Hematopoietic multipotent progenitor cell treated with erythropoietin and hydrocortisone succinate and interleukin-3 and kit ligand, for 15 days (in vitro differentiated cells): ENCODE data around the gene QSOX1.
A peak's percentile ranks its signal among the peaks of the same experiment; 100 is the strongest.

Experiments
- DNase-seq: peaks from one replicate; pipeline ENCODE4 v3.0.0-alpha.2; 2015; ENCODE audit warnings: low spot score

The QSOX1 gene

GRCh38 chr1:180151508-180151907 is 3.2 kb upstream of the QSOX1 start:
- no peak for DNase-seq

- no peak for DNase-seq
Measured at GRCh38 chr1:180152588-180152987, 2.1 kb upstream of the QSOX1 start.

DNA sequence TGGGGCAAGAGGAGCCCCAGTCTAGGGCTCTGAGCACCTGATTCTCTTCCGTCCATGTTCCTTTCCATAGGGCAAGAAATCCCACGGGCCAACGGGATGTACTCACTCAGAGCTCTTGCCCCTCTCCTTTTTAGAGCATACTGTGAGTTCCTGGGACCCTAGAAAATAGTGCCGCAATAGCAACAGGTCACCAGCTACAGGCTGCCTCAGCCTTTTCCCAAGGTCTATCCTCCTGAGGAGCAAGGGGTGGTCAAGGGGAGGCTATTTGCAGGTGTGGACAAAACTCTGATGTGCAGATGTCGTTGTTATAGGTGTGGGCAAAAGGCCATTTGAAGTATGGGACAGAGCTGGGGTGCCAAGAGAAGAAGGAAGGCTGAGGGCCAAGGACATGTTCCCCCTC is 1.6 kb upstream of the QSOX1 start:
- DNase-seq, result no peak

- no peak for DNase-seq
Measured at GRCh38 chr1:180154003-180154324, 705 bp upstream of the QSOX1 start.

DNA sequence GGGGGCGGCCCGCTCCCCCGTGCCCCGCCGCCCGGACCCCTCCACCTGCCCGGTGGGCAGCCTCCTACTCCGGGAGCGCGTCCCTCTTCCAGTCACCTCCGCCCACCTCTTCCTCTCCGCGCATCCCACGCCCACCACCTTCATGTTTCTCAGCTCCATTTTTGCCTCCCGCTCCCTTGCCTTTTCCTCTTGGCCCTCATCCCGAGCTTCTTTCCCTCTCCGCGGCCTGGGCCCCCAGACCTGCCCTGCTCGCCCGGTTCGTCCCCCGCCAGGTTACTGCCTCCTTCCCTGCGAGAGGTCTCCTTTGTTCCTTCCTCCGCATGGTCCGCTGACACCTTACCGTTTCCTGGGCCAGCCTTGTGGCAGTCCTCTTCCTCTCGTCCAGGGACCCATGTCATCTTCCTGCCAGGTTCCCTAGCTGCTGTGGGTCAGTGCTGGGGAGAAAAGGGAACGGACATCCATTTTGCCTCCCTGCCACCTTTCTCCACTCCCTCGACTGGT is 563 bp downstream of the QSOX1 start:
- DNase-seq, result no peak

- DNase-seq, result no peak
Measured at GRCh38 chr1:180156201-180156600, 1.5 kb downstream of the QSOX1 start.

- no peak for DNase-seq
Measured at GRCh38 chr1:180156631-180157091, 2.0 kb downstream of the QSOX1 start.

DNA sequence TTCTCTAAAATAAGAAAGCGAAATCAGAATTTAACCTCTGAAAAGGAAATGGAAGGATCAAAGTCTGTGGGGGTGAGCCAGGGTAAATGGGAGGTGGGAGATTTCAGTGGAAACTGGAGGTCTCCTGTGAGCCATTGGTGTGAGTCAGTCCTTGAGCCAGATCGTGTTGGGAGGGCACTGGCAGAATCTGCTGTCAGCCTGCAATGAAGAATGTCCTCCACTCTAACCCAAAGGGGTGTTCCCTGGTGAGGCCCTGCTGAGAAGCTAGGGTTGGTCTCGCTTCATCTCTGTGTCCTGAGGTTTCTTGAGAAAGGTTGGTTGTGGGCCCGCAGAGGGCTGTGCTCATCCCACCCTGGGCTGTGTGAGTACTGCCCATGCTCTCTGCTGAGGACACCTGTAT is 2.4 kb downstream of the QSOX1 start:
- DNase-seq, result no peak

DNA sequence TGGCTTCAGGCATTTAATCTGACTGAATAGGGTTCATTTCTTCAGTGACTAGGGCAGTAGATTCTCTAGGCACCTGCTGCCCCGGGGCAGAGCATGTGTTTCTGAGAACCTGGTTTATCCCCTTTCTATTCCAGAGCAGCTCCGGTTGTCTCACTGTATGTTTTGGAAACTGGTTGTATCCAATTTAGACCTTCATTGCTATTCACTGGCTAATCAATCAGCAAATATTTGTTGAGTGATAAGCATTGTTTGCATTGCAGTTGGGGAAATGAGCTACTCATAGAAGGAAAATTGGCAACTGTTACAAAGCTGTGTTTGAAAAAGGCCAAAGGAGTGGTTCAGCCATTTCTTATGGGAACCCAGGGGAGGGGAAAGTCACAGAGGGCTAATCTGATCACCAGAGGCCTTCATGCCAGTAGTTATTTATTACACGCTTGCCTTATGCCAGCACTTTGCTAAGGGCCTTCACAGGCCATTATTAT is 2.9 kb downstream of the QSOX1 start:
- no peak for DNase-seq

GRCh38 chr1:180158149-180159147 is 3.8 kb downstream of the QSOX1 start:
- no peak for DNase-seq

DNA sequence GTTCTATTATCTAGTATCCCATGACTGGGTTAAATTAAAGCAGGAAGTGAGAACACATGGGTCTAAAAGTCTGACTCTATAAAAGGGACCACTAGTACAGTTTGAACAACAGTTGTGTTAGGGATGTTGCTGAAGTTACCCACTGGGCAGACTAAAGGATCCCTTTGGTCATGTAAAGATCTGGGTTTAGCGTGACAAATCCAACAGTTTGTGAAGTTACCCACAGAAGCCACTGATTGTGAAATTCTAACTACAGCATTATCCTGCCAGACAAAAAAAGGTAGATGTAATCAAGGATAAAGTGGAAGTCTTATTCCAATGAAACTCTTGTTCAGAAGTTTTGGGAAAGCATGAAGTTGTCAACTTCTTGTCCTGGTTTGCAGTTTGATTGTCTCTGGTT is 5.7 kb downstream of the QSOX1 start:
- no peak for DNase-seq

- DNase-seq, result no peak
Measured at GRCh38 chr1:180163041-180163440, 8.4 kb downstream of the QSOX1 start.

- DNase-seq, result no peak
Measured at GRCh38 chr1:180165096-180165495, 10.4 kb downstream of the QSOX1 start.

GRCh38 chr1:180165509-180166435 is 11.1 kb downstream of the QSOX1 start:
- no peak for DNase-seq

DNA sequence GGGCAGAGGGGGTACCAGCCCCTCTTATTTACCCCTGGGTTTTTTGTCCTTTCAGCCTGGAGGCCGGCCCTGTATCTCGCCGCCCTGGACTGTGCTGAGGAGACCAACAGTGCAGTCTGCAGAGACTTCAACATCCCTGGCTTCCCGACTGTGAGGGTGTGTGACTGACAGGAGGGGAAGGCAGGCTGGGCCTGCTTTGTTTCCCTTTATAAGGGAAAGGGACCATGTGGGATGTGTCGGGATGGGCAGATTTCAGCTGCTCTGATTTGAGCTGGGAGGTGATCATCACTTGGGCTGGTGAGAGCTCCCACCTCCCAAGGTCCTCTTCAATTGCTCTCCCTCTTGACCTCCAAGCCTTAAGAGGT is 11.7 kb downstream of the QSOX1 start:
- DNase-seq, result no peak

- DNase-seq, result no peak
Measured at GRCh38 chr1:180167021-180167701, 12.5 kb downstream of the QSOX1 start.

DNA sequence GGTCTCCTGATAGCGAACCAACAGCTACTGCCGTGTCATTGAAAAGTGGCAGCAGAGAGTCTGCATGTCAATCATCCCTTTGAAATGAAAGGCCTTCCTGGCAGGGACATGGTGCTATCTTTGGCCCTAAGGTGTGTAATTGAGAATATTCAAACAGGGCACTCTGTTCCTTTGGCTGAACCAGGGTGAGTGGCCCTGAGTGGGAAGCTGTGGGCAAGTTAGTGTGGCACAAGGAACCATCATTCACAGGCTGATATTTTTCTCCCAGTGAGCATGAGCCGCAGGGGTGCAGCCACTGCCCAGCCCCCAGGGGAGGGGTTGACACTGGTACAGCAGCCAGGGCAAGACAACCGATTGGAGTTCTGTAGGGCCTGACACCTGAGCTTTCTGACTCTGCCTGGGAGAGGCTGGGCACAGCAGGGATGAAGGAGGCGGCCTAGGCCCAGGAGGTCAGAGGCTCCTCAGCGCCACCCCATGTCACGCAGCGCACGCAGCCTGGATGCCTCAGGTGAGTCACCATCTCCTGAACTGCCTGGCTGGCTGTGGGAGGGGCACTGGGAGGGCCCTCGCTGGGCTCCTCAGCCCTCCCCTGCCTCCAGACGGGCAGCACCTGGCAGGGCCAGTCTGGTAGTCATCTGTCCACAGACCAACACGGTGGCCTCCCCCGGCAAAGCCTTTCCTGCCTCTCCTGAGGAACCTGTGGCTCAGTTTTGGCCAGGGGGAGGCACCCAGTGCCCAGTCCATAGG is 13.2 kb downstream of the QSOX1 start:
- DNase-seq, result no peak

DNA sequence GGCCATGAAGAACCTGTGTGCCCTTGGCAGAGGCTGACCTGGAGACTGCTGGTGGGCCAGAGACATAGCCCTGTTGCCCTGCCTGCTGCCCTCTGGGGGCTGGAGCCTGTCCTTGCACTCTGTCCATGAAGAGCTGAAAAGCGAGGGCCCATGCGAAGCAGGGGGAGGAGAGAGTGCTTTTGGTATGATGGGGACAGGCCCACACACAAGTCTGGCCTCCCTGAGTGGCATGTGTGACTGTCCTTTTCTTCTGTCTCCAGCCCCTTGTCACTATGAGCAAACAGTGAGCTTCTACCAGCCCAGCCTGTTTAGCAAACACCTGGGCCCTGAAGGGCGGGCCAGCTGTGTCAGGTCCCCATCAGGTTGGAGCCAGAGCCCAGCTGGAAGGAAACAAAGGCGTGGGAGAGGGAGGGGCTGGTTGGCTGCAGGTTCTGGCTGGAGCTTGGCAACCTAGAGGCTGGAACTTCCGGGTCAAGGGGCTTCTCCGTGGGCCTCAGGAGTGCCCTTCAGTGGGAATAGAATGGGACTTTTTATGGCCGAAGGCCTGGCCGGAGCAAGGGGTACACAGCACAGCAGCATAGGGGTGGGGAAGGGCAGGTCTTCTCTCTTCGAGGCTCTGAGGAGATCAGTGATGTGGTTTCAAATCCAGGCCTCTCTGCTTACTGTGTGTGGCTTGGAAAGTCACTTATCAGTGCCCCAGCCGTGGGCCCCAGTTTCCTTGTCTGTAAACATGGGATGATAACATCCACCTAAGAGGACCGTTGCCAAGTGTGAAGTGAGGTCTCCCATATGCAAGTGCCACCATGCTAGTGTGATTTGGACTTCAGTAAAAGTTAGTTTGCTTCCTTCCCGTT is 14.3 kb downstream of the QSOX1 start:
- DNase-seq, result peak; percentile 24

DNA sequence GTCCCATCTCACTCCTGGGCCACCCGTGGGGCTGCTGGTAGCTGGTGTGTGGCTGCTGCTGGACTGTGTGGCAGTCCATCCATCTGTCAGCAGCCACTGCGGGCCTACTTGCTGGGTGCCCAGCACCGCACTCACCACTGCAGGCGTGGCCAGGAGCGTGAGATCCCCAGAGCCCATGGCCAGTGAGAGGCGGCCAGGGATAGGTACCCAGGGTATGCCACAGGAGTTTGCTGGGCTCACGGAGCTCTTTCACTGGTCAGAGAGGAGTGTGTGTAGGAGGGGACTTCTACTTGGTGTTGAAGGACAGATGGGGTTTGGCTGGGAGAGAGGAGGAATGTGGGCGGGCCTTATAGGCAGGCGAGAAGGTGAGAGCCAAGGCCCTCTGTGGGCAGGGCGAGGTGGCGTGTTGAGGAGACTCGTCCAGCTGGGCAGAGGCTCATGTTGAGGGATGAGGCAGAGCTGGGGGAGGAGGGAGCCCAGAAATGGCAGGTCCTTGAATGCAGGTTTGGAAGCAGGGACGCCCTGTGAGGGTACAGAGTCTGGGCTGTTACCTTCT is 15.0 kb downstream of the QSOX1 start:
- DNase-seq, result no peak
